Lower lobe of right lung (tissue), 2 donors: ENCODE results near the gene RNF175. TPM values are rescaled to one million over a fixed set of nuclear protein-coding genes. Genes with fewer than 3 reads are reported as not detected.

ENCODE experiments used
- ATAC-seq, 2 donors: fragments of 200-7000 bp; cut with Tn5 transposase; one replicate each; pipeline ENCODE4 v1.9.1; 2020 to 2022; ENCODE audit warnings: mild to moderate bottlenecking in 2 of 2, moderate library complexity in 2 of 2
- DNase-seq: peaks from one replicate; pipeline ENCODE4 v3.0.0-alpha.2; 2020
- H3K27ac ChIP-seq: fragments of 200-600 bp; one replicate; pipeline ENCODE4 v1.8.0; 2022
- H3K27me3 ChIP-seq: fragments of 200-600 bp; one replicate; pipeline ENCODE4 v1.8.0; 2022; ENCODE audit warnings: low read depth
- H3K36me3 ChIP-seq: fragments of 200-600 bp; one replicate; pipeline ENCODE4 v1.8.0; 2022; ENCODE audit warnings: mild to moderate bottlenecking
- H3K4me1 ChIP-seq: fragments of 200-600 bp; one replicate; pipeline ENCODE4 v1.8.0; 2022
- H3K4me3 ChIP-seq: fragments of 200-600 bp; one replicate; pipeline ENCODE4 v1.8.0; 2022; ENCODE audit warnings: mild to moderate bottlenecking
- H3K9me3 ChIP-seq: fragments of 200-600 bp; one replicate; pipeline ENCODE4 v1.8.0; 2022
- CTCF ChIP-seq: fragments of 200-600 bp; IDR thresholded peaks from one replicate; pipeline ENCODE4 v1.8.0; 2022; ENCODE audit warnings: antibody characterized with exemption, mild to moderate bottlenecking
- intact Hi-C: fragments of 100-400 bp; cut with DNase I; formaldehyde crosslinking; loops from one replicate; pipeline ENCODE4 v1.11.0; 2022
- total RNA-seq: library from RNA; stranded (reverse); fragmentation: NEBNext Ultra II Directional; extraction: Animal tissue kit (Norgen Biotek cat#: 25700); gene quantifications from one replicate; pipeline ENCODE4 v1.2.1, GENCODE V29; 2021
- donor health status: DM: no; HTN: yes; CAD: no; lungs with severe emphysema.

Gene RNF175
- total RNA-seq, 1 donor from 2014 or later: 0.12 TPM

GRCh38 chr4:153788051-153788412 is 28.2 kb upstream of the RNF175 start:
- no peaks in the 10 kb centered on the region for H3K36me3 ChIP-seq
- peaks cover 83% of the 10 kb centered on the region for H3K27me3 ChIP-seq
- ATAC-seq (no peak), DNase-seq (no peak)
- no peak overlapping the region for H3K27ac ChIP-seq
- peaks cover 35% of the 10 kb centered on the region for H3K4me1 ChIP-seq
- TF ChIP-seq CTCF: no peak
- H3K4me3 ChIP-seq: peak overlapping the region; percentile 46
- intact Hi-C loops: no loop called here
- H3K9me3 ChIP-seq: no peaks in the 10 kb centered on the region

- Histone ChIP-seq H3K4me3 (peak overlapping the region; percentile 46), H3K27ac (no peak overlapping the region), H3K36me3 (no peaks in the 10 kb centered on the region), H3K27me3 (peaks cover 78% of the 10 kb centered on the region), H3K4me1 (peaks cover 33% of the 10 kb centered on the region), H3K9me3 (no peaks in the 10 kb centered on the region)
- DNase-seq (no peak), ATAC-seq (no peak)
- intact Hi-C loops: no loop called here
- TF ChIP-seq CTCF: no peak
These were observed 27.8 kb upstream of the RNF175 start for GRCh38 chr4:153787575-153787974.

GRCh38 chr4:153787061-153787560 is 27.3 kb upstream of the RNF175 start:
- no peaks in the 10 kb centered on the region for H3K9me3 ChIP-seq
- ATAC-seq (no peak), DNase-seq (no peak)
- peaks cover 74% of the 10 kb centered on the region for H3K27me3 ChIP-seq
- intact Hi-C loops: no loop called here
- TF ChIP-seq CTCF: no peak
- peaks cover 28% of the 10 kb centered on the region for H3K4me1 ChIP-seq
- H3K27ac ChIP-seq: no peak overlapping the region
- no peaks in the 10 kb centered on the region for H3K36me3 ChIP-seq
- peak overlapping the region; percentile 46 for H3K4me3 ChIP-seq

GRCh38 chr4:153785910-153786721 is 26.3 kb upstream of the RNF175 start:
- H3K4me3 ChIP-seq: peak overlapping the region; percentile 46
- H3K36me3 ChIP-seq: no peaks in the 10 kb centered on the region
- peaks cover 18% of the 10 kb centered on the region for H3K4me1 ChIP-seq
- ATAC-seq: no peak
- intact Hi-C loops: no loop called here
- peak; percentile 13 for TF ChIP-seq CTCF
- DNase-seq: no peak
- H3K27ac ChIP-seq: no peak overlapping the region
- H3K9me3 ChIP-seq: no peaks in the 10 kb centered on the region
- peaks cover 64% of the 10 kb centered on the region for H3K27me3 ChIP-seq

GRCh38 chr4:153784166-153784699 is 24.4 kb upstream of the RNF175 start:
- no peak for DNase-seq
- intact Hi-C loops: no loop called here
- Histone ChIP-seq H3K4me3 (no peak overlapping the region), H3K4me1 (peaks cover 7% of the 10 kb centered on the region), H3K27ac (no peak overlapping the region), H3K9me3 (no peaks in the 10 kb centered on the region), H3K27me3 (peaks cover 50% of the 10 kb centered on the region), H3K36me3 (no peaks in the 10 kb centered on the region)
- no peak for TF ChIP-seq CTCF
- ATAC-seq: no peak
